Esophagus muscularis mucosa (tissue), 3 donors: Measurements from ENCODE around the gene CEL.

Experiments used
- CTCF ChIP-seq, 3 experiments: fragments of 200-600 bp in 2 of 3; fragments of 450-650 bp in 1 of 3; sonication (generic) in 2 of 3; IDR thresholded peaks; one replicate each; pipeline ENCODE4 v1.5.1; 2017 to 2019; ENCODE audit warnings: antibody characterized with exemption in 3 of 3, mild to moderate bottlenecking in 2 of 3, moderate library complexity in 1 of 3
- POLR2AphosphoS5 ChIP-seq, 2 donors: sonication (generic); formaldehyde crosslinking; IDR thresholded peaks; one replicate each; pipeline ENCODE4 v1.6.1; 2017; ENCODE audit warnings: antibody characterized with exemption in 2 of 2

- TF ChIP-seq CTCF (IDR thresholded peaks at IDR 0.05) (no peak), POLR2AphosphoS5 (IDR thresholded peaks at IDR 0.05) (no peak)
Observed at GRCh38 chr9:133045132-133045531, 16.6 kb upstream of the CEL start.
